Subcutaneous adipose tissue (tissue), 4 donors: ENCODE measurements around the gene DENND5B. TPM values are rescaled to one million over a fixed set of nuclear protein-coding genes. Genes with fewer than 3 reads are reported as not detected.

ENCODE experiments used
- total RNA-seq, 4 donors: library from RNA; depleted of rRNA; stranded (reverse); fragments of >200 nt; gene quantifications; one replicate each; pipeline ENCODE4 v1.1.0, GENCODE V29; 2016
- TF ChIP-seq, protein P1 (sequence below): fragments of 450-650 bp; IDR thresholded peaks from one replicate; pipeline ENCODE4 v1.5.1; 2016; ENCODE audit warnings: low read depth, mild to moderate bottlenecking, control low read depth, antibody characterized with exemption, moderate library complexity

Gene DENND5B
- total RNA-seq: 10 to 100 TPM; 11.1 to 19.2 (median 14.0) TPM

DNA sequence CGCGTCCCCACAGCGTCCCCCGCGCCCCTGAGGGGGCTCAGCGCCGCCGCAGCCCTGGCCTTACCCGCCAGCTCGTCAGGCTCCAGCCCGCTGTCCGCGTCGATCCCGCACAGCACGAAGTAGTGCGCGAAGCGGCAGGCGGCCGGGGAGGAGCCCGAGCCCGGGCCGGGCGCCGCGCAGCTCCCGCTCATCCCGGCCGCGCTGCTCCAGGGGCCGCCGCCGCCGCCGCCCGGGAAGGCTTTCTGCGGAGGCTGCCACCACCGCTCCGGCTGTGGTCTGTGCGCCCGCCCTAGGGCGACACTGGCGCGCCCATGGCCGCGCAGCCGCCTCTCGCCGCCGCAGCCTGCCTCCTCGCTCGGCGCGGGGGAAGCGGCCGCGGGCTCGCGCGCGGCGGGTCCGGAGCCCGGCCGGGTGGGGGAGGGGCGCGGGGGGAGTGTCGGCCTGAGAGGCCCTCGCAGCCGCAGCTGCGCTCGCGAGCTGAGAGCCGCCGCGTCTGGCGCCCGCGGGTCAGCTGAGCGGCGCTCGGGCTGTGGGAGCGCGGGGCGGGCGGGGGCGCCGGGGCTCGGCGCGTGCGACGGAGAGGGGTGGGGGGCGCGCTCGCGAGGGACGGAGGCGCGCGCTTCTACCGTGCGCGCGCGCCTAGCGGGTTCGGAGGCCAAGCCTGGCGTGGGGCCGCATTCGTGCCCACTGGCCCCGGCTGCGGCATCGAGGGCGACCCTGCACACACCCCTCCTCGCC, at the start of gene DENND5B:
TSS of gene DENND5B (minus strand) at position 495 of the 738 bp plus-strand sequence. CDS start at position 191, 304 bp downstream.
- TF ChIP-seq, protein P1, sequence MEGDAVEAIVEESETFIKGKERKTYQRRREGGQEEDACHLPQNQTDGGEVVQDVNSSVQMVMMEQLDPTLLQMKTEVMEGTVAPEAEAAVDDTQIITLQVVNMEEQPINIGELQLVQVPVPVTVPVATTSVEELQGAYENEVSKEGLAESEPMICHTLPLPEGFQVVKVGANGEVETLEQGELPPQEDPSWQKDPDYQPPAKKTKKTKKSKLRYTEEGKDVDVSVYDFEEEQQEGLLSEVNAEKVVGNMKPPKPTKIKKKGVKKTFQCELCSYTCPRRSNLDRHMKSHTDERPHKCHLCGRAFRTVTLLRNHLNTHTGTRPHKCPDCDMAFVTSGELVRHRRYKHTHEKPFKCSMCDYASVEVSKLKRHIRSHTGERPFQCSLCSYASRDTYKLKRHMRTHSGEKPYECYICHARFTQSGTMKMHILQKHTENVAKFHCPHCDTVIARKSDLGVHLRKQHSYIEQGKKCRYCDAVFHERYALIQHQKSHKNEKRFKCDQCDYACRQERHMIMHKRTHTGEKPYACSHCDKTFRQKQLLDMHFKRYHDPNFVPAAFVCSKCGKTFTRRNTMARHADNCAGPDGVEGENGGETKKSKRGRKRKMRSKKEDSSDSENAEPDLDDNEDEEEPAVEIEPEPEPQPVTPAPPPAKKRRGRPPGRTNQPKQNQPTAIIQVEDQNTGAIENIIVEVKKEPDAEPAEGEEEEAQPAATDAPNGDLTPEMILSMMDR: no peak

DNA sequence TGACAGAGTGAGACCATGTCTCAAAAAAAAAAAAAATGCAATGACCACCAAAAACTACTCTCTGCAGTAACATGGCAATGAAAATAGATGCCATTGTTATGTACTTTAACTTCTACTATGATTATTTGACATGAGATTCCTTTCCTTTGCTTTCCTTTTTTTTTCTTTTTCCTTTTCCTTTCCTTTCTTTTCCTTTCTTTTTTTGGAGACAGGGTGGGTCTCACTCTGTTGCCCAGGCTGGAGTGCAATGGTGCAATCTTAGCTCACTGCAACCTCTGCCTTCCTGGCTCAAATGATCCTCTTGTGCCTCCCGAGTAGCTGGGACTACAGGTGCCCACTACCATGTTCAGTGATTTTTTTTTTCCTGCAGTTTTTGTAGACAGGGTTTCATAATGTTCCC, 43.7 kb upstream of the DENND5B start:
- TF ChIP-seq, protein P1: no peak

DNA sequence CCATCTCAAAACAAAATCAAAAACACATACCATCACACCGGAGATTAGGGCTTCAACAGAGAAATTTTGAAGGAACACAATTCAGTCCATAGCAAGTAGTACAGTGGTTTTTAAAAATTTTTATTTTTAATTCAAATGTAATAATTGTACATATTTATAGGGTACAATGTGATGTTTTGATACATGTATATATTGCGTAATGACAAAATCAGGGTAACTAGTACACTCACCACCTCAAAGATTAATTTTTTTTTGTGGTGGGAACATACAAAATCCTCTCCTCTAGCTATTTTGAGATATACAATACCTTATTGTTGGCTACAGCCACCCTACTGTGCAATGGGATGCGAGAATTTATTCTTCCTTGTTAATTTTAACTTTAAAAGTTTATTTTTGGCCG, 42.5 kb upstream of the DENND5B start:
- TF ChIP-seq, protein P1: no peak

DNA sequence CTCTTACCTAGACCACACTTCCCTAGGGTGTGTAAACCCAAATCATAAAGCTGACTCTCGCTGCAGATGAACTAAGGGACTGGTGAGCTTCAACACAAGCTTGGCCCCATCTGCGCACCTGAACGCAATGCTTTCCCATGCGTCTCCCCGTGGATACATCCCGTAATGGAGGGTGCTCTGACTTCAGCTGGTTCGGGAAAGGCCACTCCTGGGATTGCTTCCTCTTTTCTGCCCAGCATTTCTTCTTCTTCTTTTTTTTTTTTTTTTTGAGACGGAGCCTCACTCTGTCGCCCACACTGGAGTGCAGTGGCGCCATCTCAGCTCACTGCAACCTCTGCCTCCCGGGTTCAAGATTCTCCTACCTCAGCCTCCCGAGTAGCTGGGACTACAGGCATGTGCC, 40.9 kb upstream of the DENND5B start:
- TF ChIP-seq, protein P1: no peak

DNA sequence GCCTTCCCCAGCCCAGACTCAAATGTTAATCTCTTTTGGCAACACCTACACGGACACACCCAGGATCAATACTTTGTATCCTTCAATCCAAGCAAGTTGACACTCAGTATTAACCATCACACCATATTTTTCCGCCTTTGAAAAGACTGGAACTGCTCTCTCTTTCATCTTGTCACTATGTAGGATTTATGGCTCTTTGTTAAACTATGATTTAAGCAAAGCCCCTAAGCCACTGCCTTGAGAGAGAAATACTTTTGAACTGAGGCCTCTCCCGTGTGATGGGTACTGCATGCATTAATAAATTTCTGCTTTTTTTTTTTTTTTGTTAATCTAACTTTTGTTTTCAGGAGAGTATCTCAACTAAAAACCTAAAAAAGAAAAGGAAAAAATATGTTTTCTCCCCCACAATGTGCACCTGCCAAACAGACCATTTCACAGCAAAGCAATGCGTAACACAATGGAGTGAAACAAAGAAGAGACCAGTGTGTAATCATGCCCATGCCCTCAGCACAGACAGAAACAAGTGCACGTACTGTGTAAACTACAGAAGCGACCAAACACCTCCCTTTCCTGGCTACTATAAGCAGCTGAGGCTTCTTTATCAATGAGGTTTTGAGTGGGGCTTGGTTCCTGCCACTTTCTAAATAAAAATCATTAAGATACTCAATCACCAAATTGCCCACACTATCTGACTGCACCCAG, 40.2 kb upstream of the DENND5B start:
- TF ChIP-seq, protein P1: no peak

DNA sequence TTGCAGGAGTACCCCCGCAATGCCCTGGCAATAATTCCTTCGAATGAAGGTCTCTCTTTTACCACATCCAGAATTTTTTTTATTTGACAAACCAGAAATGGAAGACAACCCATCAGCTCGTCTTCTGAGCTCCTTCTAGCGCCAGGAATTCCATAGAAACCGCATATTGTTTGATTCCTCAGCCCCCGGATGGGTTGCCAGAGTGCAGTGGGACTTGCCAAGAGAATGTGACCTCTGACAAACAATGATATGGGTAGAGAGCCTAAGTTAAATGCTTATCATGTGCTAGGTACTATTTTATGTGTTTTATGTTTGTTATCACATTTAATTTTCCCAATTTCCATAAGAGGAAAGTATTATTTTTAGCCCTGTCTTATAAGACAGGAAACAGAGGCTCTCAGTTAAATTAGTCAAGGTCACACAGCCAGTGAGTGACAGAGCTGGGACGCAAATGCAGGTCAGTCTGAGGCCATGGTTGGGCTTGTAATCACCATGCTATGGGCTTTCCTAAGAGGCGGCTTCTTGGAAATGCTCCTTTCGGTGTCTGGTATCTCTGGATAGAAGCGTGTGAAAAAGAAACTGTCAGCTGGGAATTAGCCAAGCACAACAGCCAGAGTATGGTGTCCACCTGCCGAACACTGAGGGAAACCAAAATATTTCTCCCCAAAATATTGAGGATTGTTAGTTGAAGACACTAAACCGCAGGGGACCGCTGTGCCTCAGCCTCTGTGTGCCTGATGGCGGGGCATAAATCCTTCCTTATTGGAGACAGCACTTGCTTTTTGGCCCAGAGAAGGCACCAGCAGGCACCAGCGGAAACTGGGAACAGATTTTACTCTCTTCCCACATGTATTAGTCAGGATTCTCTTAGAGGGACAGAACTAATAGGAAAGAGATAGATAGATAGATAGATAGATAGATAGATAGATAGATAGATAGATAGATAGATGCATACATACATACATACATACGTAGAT, 39.1 kb upstream of the DENND5B start:
- TF ChIP-seq, protein P1: no peak
